Measurements from ENCODE around the gene ADORA2A.

ADORA2A gene

GRCh38 chr22:24417901-24418641 lies 9.3 kb upstream of the ADORA2A start:
- DNase-seq (ENCODE audit: low read depth, low spot score) = no peak

DNA sequence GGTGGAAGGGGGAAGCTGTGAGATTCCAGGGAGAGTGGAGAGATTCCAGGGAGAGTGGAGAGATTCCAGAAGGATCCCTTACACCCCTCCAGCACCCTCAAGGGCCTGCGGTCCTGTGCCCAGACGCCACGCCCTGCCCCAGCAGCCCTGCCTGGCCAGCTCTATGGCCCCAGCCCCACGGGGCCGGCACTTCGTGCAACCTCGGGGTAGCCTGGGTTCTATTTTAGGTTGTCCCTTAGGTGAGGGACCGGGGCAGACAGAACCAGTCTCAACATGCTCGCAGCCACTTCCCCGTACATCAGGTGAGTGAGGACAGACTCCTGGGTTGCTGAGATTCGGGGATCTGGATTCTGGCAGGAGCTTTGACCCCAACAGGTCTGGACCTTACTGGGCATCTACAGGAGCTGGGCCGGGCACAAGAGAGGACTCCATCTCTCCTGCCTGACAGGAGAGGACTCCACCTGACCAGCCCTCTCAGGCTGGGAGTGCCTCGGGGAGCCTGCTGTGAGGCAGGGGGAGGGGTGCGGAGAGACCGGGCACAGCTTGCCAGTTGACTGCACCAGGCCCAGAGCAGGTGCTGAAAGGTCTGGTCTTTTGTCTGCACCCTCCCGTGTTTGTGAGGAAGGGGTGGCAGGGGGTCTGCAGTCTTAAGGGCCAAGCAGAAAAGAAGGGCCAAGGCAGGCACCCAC lies 8.5 kb upstream of the ADORA2A start:
- no peak for DNase-seq (ENCODE audit: low read depth, low spot score)

DNA sequence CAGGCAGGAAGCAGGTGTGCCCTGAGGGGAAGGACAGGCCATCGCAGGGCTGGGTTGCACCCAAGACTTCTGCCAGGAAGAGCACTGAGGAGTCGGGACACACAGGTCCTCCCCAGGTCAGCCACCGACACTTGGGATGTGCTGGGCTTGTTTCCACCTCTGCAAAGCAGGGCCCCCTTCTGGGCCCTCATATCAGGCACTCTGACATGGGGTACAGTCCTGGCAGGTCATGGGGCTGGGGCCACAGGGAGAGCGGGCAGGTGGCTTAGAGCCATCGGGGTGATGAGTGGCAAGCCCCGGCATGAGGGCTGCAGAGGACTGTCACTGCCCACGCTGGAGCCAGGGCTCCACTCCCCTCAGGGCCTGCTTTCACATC lies 7.9 kb upstream of the ADORA2A start:
- DNase-seq (ENCODE audit: low read depth, low spot score) = no peak

GRCh38 chr22:24420072-24420976 lies 7.1 kb upstream of the ADORA2A start:
- no peak for DNase-seq (ENCODE audit: low read depth, low spot score)

GRCh38 chr22:24420977-24421343 lies 6.4 kb upstream of the ADORA2A start:
- DNase-seq (ENCODE audit: low read depth, low spot score) = no peak

- DNase-seq (ENCODE audit: low read depth, low spot score) = no peak
These were observed 5.9 kb upstream of the ADORA2A start for GRCh38 chr22:24421428-24421931.

DNA sequence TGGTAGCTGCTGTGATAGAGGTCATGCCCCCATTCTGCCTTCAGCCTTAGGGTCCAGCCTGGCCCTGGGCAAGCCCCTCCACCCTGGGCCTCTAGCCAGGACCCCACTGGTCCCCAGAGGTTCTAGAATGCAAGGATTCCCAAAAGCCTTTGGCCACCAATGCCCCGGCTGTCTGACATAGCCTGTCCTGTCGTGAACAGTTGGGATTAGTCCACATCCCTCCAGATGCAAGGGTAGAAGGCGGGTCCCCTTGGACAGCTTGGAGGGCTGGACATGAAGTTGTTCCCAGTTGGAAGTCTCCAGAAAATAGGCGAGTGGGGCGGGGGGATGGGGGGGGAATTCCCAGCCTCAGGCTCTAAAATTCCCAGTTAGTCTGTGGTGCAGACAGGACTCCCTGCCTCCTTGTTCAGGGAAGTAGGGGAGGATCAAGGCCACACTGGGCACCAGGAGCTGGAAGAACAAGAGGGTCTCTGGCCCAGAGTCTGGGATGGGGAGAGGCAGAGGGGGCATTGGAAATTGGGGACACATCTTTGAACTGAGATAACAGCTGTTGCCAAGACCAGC lies 5.2 kb upstream of the ADORA2A start:
- DNase-seq (ENCODE audit: low read depth, low spot score) = no peak

- DNase-seq (ENCODE audit: low read depth, low spot score) = peak; percentile 70
These were observed 3.8 kb upstream of the ADORA2A start for GRCh38 chr22:24423519-24424000.

DNA sequence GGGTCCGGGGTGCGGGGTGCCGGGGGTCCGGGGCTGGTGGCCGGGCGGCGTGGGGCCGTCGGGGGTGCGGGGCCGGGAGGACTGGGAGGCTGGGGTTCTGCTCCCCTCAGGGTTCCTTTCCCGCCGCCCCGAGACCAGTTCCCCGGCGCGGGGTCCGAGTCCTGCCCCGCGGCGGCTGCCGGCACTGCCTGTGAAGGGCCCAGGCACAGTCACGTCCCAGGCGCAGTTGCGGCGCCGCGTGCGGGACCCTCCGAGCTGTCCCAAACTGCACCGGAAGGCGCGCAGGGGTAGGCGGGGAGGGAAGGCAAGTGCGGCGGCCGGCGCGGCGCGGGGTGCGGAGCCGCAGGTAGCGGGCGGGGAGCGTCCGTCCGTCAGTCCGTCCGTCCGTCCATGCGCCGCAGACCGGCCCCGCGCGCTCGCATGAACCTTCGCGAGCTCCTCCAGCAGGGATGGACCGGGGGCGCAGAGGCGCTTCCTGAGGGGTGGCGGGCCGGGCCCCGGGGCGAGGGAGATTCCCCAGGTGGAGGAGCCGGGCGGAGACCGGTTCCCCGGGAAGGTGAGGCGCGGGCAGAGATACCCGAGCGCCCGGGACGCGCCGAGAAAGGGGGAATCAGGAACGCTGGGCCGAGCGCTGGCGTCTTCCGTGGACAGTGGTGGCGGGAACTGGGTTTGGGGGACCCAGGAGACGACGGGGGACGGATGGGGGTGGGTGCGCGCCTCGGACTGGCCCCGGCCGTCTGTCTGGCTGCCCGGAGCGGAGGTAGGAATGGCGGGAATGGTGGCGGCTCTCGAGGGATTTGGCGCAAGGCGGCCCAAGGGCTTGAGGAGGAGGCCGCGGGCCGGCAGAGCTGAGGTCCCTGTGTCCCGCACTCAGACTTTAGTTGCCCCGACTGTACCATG lies 3.1 kb upstream of the ADORA2A start:
- no peak for DNase-seq (ENCODE audit: low read depth, low spot score)

- no peak for DNase-seq (ENCODE audit: low read depth, low spot score)
These were observed 2.3 kb upstream of the ADORA2A start for GRCh38 chr22:24424901-24425775.

GRCh38 chr22:24426436-24426835 lies 963 bp upstream of the ADORA2A start:
- DNase-seq (ENCODE audit: low read depth, low spot score) = no peak

DNA sequence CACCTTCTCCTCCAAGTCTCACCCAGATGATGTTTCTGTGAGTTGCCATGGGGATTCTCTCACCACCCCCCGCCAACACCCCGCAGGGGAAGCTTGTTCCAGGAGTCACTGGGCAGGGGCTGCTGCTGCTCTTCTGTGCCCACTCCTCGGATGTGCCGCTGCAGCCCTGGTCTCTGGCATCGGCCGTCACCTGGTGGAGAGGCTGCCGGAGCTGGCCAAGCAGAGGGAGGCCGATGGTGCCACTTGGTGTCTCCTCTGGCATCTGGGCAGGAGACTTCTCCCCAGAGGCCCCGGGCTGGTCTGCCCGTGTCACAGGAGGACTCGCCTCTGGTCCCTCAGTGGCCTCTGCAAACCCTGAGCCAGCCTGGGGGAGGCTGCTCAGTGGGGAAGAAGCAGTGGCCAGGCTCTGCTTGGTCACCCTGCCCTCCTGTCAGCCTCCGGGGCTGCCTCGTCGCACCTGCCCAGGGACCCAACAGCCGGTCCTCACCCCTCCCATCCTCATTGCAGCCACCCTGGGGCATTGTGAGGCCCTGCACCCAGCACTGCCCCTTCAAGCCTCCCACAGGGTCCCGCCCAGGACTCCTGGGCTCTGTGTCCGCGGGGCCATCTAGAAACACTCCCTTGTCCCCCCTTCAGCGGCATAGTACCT lies 424 bp upstream of the ADORA2A start:
- DNase-seq (ENCODE audit: low read depth, low spot score) = no peak

DNA sequence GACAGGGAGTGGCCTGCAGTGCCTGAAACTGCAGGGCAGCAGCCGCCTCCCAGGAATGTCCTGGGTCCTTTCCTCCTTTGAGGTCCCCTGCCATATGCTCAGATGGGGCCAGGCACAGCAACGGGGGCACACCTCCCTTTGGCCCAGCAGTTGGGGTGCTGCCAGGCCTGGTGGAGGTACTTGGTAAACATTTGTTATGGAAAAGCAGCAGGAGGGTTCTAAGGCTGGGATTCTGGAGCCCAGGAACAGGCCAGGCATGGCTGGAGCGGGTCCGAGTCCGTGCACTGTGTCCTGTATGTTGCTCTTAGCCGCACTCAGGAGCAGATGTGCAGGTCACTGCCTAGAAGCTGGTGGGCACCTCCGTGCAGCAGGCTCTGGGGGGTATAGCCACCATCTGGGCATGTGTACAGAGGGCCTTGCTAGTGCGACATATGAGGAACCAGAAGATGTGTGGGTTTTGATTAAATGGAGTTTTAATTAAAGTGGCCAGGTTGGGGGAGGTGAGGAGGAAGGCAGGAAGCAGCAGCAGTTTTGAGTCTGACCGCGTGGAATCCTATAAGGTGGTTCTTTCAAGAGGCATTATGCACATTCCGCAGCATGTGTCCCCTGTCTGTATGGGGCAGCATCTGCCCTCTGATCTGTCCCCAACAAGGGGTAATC lies 1.5 kb downstream of the ADORA2A start:
- no peak for DNase-seq (ENCODE audit: low read depth, low spot score)

- peak; percentile 88 for DNase-seq (ENCODE audit: low read depth, low spot score)
These were observed 2.3 kb downstream of the ADORA2A start for GRCh38 chr22:24429411-24430365.

DNA sequence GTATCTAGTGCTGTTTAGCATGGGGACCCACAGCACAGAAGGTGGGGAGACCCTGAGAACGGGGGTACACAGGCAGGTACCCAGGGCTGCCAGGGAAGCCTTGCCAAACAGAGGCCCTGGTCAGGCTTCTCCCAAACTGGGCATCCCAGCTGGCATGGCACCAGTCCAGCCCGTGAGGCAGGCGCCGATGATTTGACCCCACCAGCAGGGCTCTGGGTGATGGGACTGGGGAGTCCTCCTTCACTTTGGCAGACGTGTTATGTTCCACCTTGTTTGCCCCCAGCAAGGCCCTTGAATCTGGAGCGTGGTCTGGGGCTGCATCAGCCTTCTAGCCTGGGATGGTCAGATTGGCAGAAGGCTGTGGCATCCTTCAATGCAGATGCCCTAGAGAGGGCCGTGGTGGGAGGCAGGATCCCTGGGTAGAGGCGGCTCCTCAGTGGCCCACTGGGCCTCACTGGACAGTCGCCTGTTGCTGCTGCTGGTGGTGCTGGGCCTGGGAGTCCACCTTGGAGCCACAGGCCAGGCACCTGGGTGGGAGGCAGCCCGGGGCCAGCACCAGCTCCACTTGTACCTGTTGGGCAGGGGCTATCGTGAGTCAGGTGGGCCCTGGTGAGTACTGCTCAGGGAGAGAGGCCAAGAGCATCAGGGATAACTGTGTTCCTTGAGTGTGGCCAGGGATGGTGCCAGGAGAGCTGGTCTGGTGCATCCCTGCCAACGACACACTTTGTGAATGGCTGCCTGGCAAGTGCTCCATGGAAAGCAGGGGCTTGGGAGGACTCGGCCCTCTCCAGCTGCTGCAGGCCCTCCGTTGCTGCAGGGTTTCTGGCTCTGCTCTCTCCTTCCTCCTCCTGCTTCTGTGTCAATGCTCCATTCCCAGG lies 3.3 kb downstream of the ADORA2A start:
- no peak for DNase-seq (ENCODE audit: low read depth, low spot score)

DNA sequence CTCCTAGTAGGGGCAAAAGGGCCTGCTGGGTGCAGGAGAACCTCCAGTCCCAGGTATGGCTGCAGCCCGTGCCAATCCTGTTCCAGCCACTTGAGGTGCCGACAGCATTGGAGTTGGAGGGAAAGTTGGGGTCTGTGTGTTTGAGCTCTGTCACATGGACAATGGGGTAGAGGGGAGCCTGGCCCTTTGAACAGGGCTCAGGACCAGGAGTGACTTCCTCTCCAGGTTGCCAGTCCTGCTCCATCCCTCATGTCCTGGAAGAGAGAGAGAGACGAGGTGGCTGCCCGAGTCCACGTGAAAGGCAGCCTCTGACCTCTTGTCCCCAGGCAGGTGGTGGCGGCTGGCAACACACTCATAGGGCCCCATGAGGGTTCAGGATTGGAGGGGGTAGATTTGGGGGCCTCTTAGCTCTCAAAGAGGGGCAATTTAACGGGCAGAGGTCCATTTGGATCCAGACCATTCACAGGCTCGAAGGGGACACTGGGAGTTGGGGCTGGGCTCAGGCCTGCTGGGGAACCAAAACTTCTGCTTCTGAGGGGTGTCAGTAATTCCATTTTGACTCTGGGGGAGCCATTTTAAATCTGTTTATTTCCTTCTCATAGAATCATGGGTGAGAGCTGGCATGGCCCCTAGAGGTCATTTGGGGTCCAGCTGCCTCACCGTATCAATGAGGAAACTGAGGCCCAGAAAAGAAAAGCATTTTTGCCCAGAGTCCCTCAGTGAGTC lies 4.1 kb downstream of the ADORA2A start:
- no peak for DNase-seq (ENCODE audit: low read depth, low spot score)
